GM18951 (cell line): ENCODE measurements around the gene AK4.

Source experiments
- POLR2A ChIP-seq: IDR thresholded peaks from 4 replicates; pipeline ENCODE4 v1.6.1; 2011; ENCODE audit warnings: mild to moderate bottlenecking; ENCODE audit not compliant: insufficient read length, insufficient read depth; ENCODE audit errors: extremely low read depth
- in situ Hi-C: fragments of 300-500 bp; cut with MboI; formaldehyde crosslinking; loops from one replicate; pipeline ENCODE4 v1.12.0; 2022; ENCODE audit warnings: low sequenced_read_pairs, mixed read lengths, inconsistent platforms; ENCODE audit not compliant: unreplicated experiment

AK4 gene

GRCh38 chr1:65206836-65207235 is 58.8 kb downstream of the AK4 start:
- no peak for TF ChIP-seq POLR2A
- in situ Hi-C loops, result loop anchor here (25.0 kb wide), 1 partner anchor 480 kb away; no protein-coding TSS in a partner anchor

DNA sequence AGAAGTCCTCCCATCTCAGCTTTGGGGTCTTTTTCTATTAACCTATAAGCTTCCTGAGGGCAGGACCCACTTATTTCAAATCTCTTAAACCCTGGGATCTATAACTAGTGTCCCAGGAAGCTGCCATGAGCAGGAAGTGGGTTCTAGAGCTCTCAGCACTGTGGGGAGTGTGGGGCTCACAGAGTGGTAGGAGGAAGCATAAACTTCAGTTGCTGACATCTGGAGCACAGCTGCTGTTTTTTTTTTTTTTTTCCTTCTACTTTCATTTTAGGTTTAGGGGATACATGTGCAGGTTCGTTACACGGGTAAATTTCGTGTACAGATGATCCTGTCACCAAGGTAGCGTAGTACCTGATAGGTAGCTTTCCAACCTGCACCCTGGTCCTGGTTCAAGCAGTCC is 59.3 kb downstream of the AK4 start:
- in situ Hi-C loops, result loop anchor here (25.0 kb wide), 1 partner anchor 480 kb away; no protein-coding TSS in a partner anchor
- no peak for TF ChIP-seq POLR2A

DNA sequence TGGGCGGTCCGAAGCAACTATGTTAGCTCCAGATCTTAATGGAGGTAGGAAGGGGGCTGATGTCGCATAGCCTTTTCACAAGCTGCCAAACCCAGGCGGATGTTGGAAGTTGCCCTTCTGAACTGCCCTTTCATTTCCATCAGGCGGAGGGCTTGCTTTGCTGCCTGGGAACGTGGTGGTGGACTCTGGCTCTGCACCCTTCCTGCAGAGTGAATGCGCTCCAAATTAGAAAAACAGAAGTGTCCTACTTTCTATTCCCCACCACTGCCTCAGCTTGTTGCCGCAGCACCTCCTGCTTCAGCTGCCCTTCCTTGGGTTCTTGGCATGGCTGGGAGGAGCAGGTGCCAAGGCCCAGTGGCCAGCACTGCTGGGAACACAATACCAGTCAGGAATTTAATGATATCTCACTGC is 60.6 kb downstream of the AK4 start:
- in situ Hi-C loops, result loop anchor here (25.0 kb wide), 1 partner anchor 479 kb away; no protein-coding TSS in a partner anchor
- no peak for TF ChIP-seq POLR2A

GRCh38 chr1:65209005-65209885 is 61.2 kb downstream of the AK4 start:
- TF ChIP-seq POLR2A, result no peak
- in situ Hi-C loops, result loop anchor here (25.0 kb wide), 1 partner anchor 478 kb away; no protein-coding TSS in a partner anchor

- in situ Hi-C loops, result loop anchor here (25.0 kb wide), 1 partner anchor 477 kb away; no protein-coding TSS in a partner anchor
- no peak for TF ChIP-seq POLR2A
Measured at GRCh38 chr1:65210325-65210724, 62.3 kb downstream of the AK4 start.

DNA sequence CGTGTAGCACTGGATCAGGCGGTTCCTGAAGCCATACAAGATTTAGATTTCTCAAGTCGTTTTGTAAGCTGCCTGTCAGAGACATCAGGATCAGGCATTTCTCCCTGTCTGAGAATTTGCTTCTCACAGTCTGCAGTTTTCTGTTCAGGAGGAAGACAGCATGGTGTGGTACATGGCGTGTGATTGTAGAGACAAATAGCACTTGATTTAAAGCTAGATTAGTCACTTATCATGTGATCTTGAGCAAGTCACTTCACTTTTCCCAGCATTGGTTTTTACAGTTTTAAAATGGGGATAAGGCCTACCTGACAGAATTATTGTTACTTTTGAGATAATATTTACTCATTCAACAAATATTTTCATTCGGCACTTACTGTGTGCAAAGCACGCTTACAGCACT is 63.3 kb downstream of the AK4 start:
- in situ Hi-C loops, result loop anchor here (25.0 kb wide), 1 partner anchor 476 kb away; no protein-coding TSS in a partner anchor
- no peak for TF ChIP-seq POLR2A

- TF ChIP-seq POLR2A, result no peak
- in situ Hi-C loops, result loop anchor here (25.0 kb wide), 1 partner anchor 474 kb away; no protein-coding TSS in a partner anchor
Measured at GRCh38 chr1:65213271-65214023, 65.4 kb downstream of the AK4 start.

GRCh38 chr1:65214340-65215027 is 66.5 kb downstream of the AK4 start:
- no peak for TF ChIP-seq POLR2A
- in situ Hi-C loops, result loop anchor here (25.0 kb wide), 1 partner anchor 473 kb away; no protein-coding TSS in a partner anchor

- no peak for TF ChIP-seq POLR2A
- in situ Hi-C loops, result loop anchor here (25.0 kb wide), 1 partner anchor 470 kb away; no protein-coding TSS in a partner anchor
Measured at GRCh38 chr1:65216989-65217388, 69.0 kb downstream of the AK4 start.

- no peak for TF ChIP-seq POLR2A
- in situ Hi-C loops, result loop anchor here (25.0 kb wide), 1 partner anchor 466 kb away; no protein-coding TSS in a partner anchor
Measured at GRCh38 chr1:65221638-65222339, 73.8 kb downstream of the AK4 start.

DNA sequence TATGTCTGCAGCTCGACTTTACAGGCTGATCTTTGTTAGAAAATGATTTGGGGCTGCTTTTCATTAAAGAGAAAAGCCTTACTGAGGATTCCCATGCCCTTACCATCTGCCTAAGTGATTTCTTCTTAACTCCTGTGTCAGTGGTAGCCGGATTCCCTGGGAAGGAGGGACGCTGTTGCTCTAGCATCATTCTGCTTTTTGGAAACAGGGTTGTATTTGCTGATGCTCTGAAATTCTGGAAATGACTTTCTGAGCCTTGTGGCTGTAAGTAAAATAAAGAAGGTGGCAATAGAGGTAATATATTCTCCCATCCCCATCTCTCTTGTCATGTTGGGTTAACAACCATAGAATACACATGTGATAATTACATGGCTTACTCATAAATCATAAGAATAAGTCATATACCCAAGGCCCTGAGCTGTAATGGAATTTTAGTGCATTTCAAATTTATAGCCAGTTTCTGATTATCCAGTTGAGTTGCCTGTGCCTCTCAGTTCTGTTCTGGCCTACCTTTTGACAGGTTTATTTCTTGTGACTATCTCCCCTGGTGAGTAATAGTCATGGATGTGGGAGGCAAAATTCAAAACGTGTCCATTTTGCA is 74.4 kb downstream of the AK4 start:
- no peak for TF ChIP-seq POLR2A
- in situ Hi-C loops, result loop anchor here (25.0 kb wide), 1 partner anchor 465 kb away; no protein-coding TSS in a partner anchor

- in situ Hi-C loops, result loop anchor here (25.0 kb wide), 1 partner anchor 463 kb away; no protein-coding TSS in a partner anchor
- TF ChIP-seq POLR2A, result no peak
Measured at GRCh38 chr1:65224681-65225091, 76.7 kb downstream of the AK4 start.

- no peak for TF ChIP-seq POLR2A
- in situ Hi-C loops, result no loop called here
Measured at GRCh38 chr1:65225179-65225578, 77.2 kb downstream of the AK4 start.
